Effector CD8-positive, alpha-beta T cell (primary cell): ENCODE measurements around the gene SETD7.
"Not testable (repeated sequence)": the region's sequence is repeated elsewhere in the genome, so short reads cannot be mapped to it uniquely, and the experiment has no call there.

Source experiments
- DNase-seq: peaks from one replicate; lab custom pipeline; 2025; lab: John Stamatoyannopoulos, UW

The SETD7 gene

DNA sequence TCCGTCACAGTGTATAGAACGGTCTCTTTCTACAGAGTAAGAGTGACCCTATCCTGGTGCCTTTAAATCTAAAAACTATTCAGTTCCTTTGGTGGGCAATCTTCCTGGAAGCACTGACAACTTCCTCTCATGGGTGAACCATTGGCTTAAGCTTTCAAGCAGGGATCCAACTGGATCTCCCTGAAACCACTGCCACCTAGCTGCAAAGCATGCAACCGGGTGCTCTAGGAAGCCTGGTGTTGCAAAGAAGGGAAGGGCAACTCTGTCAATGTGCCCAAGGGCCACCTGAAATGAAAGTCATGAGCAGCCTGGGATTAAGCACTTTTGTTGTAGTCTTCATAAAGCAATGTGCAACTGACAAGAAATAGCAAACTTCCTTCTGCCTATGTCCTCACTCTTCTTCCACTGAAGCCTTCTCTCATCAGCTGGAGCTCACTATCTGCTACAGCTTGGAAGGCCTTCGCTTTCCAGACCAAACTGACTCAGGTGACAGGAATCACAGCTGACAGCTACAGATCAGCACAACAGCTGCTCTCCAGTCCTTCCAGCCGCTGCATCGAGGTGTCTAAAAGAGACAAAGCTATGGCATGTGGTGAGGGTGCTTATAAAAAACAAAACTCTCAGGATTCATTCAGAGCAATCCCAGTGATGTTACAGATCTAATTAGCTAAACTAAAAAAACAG is 46.1 kb downstream of the SETD7 start:
- no peak for DNase-seq

GRCh38 chr4:139508581-139509237 is 47.3 kb downstream of the SETD7 start:
- no peak for DNase-seq

- no peak for DNase-seq
Observed at GRCh38 chr4:139506774-139507173, 49.2 kb downstream of the SETD7 start.

DNA sequence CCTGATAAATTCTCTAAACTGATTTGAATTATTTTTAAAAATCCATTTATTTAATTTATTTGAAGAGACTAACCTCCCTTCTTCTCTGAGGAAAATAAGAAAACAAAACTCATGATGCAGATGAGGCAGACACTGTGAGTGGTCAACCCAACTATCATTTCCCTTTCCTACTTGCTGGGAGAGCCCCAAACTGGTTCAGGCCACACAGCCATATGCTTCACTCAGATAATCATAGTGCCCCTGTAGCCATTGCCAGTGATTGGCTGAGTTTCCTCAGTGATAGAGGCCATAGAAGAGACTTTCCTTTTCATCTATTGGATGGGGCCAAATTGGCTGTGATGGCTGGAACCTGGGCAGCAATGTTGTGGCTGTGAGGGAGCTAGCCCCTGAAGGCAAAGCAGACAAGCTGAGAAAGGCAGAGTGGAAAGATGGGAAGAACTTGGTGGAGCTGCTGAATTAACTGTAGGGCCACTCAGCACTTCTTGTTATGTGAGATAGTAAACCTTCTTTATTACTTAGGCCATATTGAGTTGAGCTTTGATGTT is 52.3 kb downstream of the SETD7 start:
- no peak for DNase-seq

DNA sequence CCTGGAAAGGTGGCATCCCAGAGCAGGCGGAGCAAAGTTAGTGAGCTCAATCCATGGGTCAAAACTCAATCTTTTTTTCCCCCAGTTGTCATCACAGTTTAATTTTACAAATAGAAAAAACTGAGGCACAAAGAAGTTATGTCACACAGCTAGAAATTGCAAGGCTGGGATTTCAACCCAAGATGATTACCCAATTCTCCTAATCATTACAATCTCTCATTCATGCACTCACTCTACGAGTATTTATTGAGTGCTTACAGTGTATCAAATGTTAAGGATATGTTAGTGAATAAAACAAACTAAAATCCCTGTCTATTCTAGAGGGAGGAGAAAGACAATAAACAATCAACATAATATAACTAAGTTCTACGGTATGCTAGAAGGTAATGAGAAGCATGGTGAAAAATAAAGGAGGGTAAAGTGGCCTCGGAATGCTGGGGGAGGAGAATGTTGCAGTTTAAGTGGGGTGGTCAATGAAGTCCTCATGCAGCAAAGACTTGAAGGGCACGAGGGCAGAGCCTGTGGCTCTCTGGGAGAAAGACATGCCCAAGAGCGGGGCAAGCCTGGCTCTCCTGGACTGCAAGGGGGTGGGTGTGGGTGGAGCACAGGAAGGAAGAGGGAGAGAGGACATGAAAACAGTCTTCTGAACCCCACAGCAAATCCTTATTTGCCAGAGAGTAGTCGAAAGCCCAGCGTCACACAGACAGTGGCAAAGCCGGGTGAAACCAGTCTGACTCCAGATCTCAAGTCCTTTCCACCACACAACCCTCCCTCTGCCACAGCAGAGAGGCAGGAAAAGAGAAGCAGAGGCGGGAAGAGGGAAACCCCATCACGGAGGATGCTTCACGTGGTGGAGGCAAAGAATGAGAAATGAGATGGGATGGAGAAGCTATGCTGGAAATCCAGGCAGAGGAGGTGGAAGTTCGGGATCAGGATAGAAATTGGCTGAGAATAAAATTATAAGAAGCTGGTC is 53.8 kb downstream of the SETD7 start:
- DNase-seq, result no peak

GRCh38 chr4:139501527-139501926 is 54.5 kb downstream of the SETD7 start:
- DNase-seq, result no peak

DNA sequence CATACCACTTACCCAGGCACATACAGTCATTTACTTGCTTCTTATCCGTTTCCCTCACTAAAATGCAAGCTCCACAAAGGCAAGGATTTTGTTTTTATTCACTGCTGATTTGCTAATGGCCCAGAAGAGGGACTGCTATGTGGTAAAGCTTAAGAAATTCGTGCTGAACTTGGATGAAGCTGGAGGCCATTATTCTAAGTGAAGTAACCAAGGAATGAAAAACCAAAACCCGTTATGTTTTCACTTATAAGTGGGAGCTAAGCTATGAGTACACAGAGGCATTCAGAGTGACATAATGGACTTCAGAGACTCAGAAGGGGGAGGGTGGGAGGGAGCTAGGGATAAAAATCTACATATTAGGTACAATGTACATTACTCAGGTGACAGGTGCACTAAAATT is 54.9 kb downstream of the SETD7 start:
- no peak for DNase-seq

- no peak for DNase-seq
Observed at GRCh38 chr4:139499186-139499585, 56.8 kb downstream of the SETD7 start.

DNA sequence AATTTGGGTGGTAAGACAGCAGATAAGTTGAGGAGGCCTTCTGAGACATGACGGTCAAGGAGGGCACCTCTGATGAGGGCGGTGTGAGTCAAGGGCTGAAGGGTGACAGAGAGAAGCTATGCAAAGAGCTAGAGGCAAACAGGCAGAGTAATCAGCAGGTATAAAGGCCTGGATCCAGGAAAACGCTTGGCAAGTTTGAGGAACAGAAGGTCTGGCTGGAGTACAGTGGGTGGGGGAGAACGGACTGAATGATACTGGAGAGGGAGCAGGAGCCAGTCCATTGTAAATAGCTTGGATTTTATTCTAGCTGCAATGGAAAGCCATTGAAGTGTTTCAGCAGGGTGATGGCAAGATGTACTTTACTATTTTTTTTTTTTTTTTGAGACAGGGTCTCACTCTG is 62.8 kb downstream of the SETD7 start:
- no peak for DNase-seq

GRCh38 chr4:139492429-139492828 is 63.6 kb downstream of the SETD7 start:
- DNase-seq, result no peak

GRCh38 chr4:139489638-139490037 is 66.4 kb downstream of the SETD7 start:
- no peak for DNase-seq

DNA sequence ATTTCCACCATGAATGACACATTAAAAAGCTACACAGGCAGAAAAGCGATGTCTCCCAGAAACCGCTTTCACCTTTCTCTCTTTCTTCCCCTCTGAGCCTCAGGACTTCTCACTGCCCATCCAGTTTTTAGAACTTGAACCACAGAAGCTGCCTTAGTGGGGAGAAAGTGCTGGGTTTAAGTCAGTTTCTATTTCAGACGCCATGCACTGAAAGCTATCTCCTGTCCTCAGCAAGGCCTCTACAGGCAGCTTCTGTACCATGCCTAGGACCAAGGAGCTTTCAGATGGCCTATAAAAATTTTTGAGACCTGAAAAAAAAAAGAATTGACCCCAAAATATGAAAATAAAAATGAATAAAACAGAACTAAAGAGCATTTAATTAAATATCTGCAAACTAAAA is 67.6 kb downstream of the SETD7 start:
- no peak for DNase-seq

- DNase-seq, result no peak
Observed at GRCh38 chr4:139484783-139485311, 71.2 kb downstream of the SETD7 start.

DNA sequence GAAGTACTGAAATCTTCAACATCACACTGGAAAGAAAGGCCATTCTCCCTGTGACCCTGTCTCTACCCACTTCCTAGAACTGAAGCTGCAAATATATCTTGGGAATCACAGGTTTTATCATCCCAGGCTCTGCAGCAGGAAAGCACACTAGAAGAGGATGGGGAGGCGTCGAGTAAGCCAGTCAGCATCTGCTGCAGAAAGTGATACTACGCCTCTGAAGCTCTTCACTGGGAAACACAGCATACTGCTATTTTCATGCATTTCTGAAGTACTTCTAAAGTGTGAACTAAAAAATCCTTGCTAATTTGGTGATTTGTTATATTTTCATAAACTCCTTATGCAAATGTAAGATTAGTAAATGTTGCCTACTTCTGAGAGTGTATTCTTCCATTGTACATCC is 73.0 kb downstream of the SETD7 start:
- no peak for DNase-seq

DNA sequence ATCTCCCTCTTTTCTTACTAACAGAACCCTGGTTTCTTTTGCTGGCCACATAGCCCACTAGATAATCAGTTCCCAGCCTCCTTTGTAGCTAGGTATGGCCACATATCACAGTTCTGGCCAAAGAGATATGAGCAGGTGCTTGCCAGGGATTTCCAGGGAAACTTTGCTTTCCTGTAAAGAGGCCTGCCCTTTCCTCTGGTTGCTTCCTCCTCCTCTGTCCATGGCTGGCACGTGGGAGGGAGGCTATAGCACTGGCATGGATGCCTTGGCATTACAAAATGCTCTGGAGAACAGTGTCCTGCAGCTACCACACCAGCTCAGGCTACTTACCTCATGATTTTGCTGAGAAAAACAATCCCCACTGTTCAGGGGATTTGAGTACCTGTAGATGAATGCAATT is 74.6 kb downstream of the SETD7 start:
- no peak for DNase-seq

DNA sequence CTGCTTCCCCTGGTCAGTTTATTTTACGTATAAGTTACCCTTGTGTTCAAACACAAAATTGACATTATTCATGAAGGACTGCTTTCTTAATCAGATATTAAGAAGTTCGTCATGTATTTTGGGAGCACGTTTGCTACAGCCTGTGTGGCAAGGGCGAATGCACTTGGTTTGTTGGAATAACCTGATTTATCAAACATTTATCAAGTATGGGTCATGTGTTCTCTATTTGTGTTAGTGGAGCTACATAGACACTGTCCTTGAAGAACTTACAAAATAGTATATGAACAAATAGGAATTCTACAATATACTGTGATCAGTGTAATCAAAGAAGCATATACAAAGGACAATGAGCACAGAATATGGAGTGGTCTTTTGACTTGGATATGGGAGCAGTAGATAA is 79.7 kb downstream of the SETD7 start:
- DNase-seq, result no peak

DNA sequence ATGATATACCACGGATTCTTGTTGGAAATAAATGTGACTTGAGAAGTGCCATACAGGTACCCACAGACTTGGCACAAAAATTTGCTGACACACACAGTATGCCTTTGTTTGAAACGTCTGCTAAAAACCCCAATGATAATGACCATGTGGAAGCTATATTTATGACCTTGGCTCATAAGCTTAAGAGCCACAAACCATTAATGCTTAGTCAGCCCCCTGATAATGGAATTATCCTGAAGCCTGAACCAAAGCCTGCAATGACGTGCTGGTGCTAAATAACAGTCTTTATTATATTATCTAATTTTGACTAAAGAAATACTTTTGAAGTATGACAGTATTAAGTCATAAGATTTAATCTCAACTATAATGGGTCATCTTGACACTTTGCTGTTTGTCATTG is 83.2 kb downstream of the SETD7 start:
- DNase-seq, result no peak

GRCh38 chr4:139470997-139471665 is 84.9 kb downstream of the SETD7 start:
- no peak for DNase-seq

DNA sequence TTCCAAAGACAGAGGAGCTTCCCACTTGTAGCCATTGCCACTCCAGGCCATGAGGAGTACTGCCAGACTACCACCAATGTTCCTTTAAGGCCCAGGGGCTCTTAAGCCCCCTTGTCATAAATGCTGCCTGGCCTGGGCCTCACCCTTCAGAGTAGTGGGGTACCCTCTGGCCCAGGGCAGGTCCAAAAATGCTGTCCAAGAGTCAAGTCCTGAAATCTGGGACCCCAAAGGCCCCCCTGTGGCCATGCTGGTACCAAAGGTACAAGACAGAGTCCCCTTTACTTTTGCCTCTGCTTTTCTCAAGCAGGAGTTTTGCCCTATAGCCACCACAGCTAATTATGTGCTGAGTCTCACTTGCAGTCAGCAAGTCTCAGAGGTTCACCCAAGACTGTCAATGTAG is 85.7 kb downstream of the SETD7 start:
- DNase-seq, result no peak

- DNase-seq, result no peak
Observed at GRCh38 chr4:139469869-139470268, 86.2 kb downstream of the SETD7 start.

- DNase-seq, result no peak
Observed at GRCh38 chr4:139469216-139469615, 86.8 kb downstream of the SETD7 start.

DNA sequence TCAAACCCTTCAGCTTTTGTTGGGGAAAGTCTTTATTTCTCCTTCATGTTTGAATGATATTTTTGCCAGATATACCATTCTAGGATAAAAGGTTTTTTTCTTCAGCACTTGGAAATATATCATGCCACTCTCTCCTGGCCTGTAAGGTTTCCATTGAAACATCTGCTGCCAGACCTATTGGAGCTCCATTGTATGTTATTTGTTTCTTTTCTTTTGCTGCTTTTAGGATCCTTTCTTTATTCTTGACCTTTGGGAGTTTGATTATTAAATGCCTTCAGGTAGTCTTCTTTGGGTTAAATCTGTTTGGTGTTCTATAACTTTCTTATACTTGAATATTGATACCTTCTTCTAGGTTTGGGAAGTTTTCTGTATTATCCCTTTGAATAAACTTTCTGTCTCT is 87.3 kb downstream of the SETD7 start:
- DNase-seq, result not testable (repeated sequence)
